ENCODE measurements around the gene BARHL1.

The BARHL1 gene

DNA sequence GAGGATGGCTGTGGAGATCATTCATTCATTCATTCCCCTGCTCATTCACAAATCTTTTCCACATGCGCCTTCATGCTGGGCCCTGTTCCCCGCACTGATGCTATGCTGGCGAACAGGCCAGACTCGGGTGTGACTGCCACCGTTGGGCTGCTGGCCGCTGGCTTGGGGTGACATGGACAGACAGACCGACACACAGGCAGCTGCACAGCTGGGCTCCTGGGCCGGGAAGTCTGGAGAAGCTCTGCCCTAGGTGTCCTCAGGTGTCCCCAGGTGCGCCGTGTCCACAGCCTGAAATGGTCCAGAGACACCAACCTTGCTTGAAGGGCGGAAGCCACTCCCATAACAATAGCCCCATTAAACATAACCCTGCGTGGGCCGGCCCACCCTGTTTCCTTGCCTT is 35.0 kb upstream of the BARHL1 start:
- H3K4me1 ChIP-seq, result peaks cover 9% of the 10 kb centered on the region
- H3K36me3 ChIP-seq (replicated peaks), result no peaks in the 10 kb centered on the region
- no peak overlapping the region for H3K4me3 ChIP-seq
- H3K9me3 ChIP-seq, result no peaks in the 10 kb centered on the region
- no peak for DNase-seq (ENCODE audit: low spot score in 2 of 2)
- no peaks in the 10 kb centered on the region for H3K27me3 ChIP-seq (ENCODE audit: low read depth)
- in situ Hi-C loops (cut with MboI; ENCODE audit: low sequenced_read_pairs), result no loop called here

DNA sequence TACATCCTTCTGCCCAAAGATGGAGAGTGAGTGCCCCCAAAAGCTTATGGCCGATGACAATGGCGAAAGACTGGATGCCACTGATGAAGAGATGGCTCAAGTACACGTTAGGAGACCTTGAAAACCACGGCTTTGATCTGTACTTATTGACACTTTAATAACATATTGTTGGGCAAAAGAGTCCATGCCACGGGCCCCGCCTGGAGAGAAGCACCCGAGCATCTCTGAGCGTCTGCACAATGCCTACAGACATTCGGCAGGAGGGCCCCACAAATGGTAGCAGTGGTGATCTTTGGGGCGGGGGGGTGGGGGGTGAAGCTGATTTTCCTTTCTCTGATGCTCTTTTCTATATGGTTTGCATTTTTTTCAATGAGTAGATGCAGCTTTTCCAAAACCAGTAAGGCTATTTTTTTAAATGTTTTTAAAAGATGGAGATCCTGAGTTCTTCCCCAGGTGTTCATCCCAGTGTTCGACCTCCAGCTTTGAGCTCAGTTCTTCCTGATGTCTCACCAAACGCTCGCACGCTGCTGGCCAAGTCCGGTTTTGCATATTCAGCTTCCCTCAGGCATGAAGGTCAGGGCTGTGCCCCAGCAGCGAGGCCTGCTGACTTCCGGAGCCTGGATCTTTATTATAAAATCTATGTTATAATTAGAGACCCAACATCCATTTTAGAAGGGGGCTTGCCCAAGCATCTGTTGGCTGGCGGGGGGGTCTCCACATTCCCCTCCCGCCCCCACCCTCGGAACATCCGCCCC is 34.3 kb upstream of the BARHL1 start:
- no peaks in the 10 kb centered on the region for H3K9me3 ChIP-seq
- H3K4me3 ChIP-seq, result no peak overlapping the region
- no peaks in the 10 kb centered on the region for H3K36me3 ChIP-seq (replicated peaks)
- no peaks in the 10 kb centered on the region for H3K27me3 ChIP-seq (ENCODE audit: low read depth)
- H3K4me1 ChIP-seq, result peaks cover 9% of the 10 kb centered on the region
- in situ Hi-C loops (cut with MboI; ENCODE audit: low sequenced_read_pairs), result no loop called here
- DNase-seq (ENCODE audit: low spot score in 2 of 2), result no peak

DNA sequence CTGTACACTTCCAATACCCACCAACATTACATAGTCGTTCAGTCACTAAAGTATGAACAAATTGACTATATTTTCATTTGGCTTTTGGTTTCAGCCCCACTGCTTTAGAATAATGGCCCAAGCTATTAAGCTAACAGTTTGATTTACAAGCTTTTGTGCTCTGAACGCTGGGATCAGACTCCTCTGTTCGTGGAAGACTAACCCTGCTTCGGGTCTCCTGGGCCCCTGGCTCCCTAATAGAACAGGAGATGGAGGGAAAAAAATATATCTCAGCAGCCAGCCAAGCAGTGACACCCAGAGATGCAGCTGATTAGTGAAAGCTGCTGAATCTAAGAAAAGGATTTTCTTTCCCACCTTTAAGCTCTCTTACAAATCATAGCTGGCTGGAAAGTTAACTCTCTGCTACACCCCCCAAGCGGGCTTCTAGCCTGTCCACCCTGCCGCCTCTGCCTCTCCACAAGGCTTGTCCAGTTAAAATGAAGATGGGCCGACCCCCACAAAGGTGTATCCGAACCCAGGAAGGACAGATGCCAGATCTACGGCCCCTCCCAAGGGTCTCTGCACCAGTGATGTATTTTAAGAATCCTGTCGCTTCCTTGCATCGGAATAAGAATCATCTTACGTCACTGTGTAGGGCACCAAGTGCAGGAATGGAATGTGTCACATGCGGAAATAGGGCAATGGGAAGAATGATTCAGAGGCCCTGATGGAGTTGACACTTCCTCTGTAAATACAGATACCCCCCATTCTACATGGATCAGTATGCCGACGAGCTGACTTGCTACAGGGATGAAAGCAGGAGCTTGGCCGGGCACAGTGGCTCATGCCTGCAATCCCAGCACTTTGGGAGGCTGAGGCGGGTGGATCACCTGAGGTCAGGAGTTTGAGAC is 33.4 kb upstream of the BARHL1 start:
- in situ Hi-C loops (cut with MboI; ENCODE audit: low sequenced_read_pairs), result no loop called here
- no peaks in the 10 kb centered on the region for H3K27me3 ChIP-seq (ENCODE audit: low read depth)
- peaks cover 9% of the 10 kb centered on the region for H3K4me1 ChIP-seq
- no peak for DNase-seq (ENCODE audit: low spot score in 2 of 2)
- H3K4me3 ChIP-seq, result no peak overlapping the region
- H3K9me3 ChIP-seq, result no peaks in the 10 kb centered on the region
- H3K36me3 ChIP-seq (replicated peaks), result no peaks in the 10 kb centered on the region

DNA sequence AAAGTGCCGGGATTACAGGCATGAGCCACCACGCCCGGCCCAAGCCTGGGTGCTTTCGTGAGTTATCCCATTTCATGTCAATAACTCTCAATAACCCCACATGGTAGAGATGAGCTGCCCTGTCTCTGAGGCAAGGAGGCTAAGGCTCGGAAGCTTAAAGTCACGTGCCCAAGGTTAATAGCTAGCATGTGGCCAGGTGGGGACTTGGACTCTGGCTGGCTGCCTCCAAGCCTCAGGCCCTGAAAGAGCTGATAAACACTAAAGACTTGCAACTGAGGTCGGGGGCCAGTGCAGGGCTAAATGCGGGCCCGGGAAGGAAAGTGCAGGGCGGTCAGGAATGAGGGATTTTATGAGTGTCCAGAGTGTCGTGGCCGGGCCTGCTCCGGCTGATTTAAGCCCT is 30.9 kb upstream of the BARHL1 start:
- Histone ChIP-seq H3K4me3 (no peak overlapping the region), H3K4me1 (peaks cover 2% of the 10 kb centered on the region), H3K36me3 (replicated peaks) (no peaks in the 10 kb centered on the region), H3K9me3 (no peaks in the 10 kb centered on the region), H3K27me3 (ENCODE audit: low read depth) (no peaks in the 10 kb centered on the region)
- no peak for DNase-seq (ENCODE audit: low spot score in 2 of 2)
- in situ Hi-C loops (cut with MboI; ENCODE audit: low sequenced_read_pairs), result no loop called here

DNA sequence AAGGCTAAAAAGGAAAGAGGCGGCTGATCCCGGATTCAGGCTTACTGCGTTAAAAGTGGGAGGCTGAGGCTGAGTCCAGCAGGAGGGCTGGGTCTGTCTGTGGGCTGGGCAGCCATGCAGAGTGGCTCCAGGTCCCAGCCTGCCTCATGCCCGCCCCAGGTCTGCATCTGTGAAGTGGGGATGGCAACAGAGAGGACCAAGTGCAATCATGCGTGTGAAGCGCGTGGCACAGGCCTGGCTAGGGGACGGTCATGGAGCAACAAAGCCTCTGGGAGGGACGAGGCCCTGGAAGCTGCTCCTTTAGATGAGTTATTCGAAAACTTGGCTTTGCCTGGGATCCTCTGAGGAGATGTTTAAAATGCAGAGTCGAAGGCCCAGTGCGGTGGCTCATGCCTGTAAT is 30.4 kb upstream of the BARHL1 start:
- in situ Hi-C loops (cut with MboI; ENCODE audit: low sequenced_read_pairs), result no loop called here
- no peak for DNase-seq (ENCODE audit: low spot score in 2 of 2)
- no peak overlapping the region for H3K4me3 ChIP-seq
- no peaks in the 10 kb centered on the region for H3K9me3 ChIP-seq
- H3K27me3 ChIP-seq (ENCODE audit: low read depth), result no peaks in the 10 kb centered on the region
- H3K4me1 ChIP-seq, result no peaks in the 10 kb centered on the region
- no peaks in the 10 kb centered on the region for H3K36me3 ChIP-seq (replicated peaks)

DNA sequence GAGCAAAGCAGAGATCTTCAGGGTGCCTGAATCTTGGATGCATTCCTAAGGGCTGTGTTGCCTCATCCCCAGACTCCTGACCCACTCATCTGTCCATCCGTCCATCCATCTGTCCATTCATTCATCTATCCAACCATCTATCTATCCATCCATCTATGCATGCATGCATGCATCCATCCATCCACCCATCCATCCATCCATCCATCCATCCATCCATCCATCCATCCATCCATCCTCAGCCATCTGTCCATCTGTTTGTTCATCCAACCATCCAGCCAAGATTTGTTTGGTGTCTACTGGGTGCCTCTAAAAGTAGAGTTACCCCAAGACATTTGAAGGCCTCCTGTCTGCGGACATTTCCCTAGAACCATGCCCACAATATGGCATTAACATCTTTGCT is 27.7 kb upstream of the BARHL1 start:
- no peaks in the 10 kb centered on the region for H3K9me3 ChIP-seq
- H3K27me3 ChIP-seq (ENCODE audit: low read depth), result peaks cover 9% of the 10 kb centered on the region
- H3K36me3 ChIP-seq (replicated peaks), result no peaks in the 10 kb centered on the region
- in situ Hi-C loops (cut with MboI; ENCODE audit: low sequenced_read_pairs), result no loop called here
- H3K4me1 ChIP-seq, result no peaks in the 10 kb centered on the region
- no peak for DNase-seq (ENCODE audit: low spot score in 2 of 2)
- H3K4me3 ChIP-seq, result no peak overlapping the region

DNA sequence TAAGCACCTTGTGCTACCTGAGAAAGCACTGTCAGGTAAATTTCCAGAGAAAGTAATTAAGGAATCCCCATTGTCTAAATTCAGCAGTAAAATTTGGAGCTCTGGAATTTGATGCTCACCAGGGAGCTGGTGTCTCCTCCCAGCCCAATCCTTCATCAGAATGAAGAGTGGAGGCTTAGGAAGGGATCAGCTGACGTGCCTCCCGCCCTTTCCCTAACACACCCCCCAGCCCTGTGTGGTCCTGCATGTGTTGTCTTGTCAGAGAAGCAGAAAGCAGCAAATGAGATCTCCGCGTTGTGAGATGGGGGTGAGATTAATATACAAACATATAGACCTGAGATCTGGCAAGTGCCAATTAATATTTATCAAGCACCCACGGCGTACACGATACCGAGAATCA is 26.9 kb upstream of the BARHL1 start:
- no peak overlapping the region for H3K4me3 ChIP-seq
- no peaks in the 10 kb centered on the region for H3K9me3 ChIP-seq
- no peak for DNase-seq (ENCODE audit: low spot score in 2 of 2)
- no peaks in the 10 kb centered on the region for H3K36me3 ChIP-seq (replicated peaks)
- in situ Hi-C loops (cut with MboI; ENCODE audit: low sequenced_read_pairs), result no loop called here
- H3K4me1 ChIP-seq, result no peaks in the 10 kb centered on the region
- peaks cover 17% of the 10 kb centered on the region for H3K27me3 ChIP-seq (ENCODE audit: low read depth)

GRCh38 chr9:132556235-132556634 is 26.2 kb upstream of the BARHL1 start:
- H3K4me1 ChIP-seq, result no peaks in the 10 kb centered on the region
- no peaks in the 10 kb centered on the region for H3K36me3 ChIP-seq (replicated peaks)
- H3K9me3 ChIP-seq, result no peaks in the 10 kb centered on the region
- H3K4me3 ChIP-seq, result no peak overlapping the region
- DNase-seq (ENCODE audit: low spot score in 2 of 2), result no peak
- in situ Hi-C loops (cut with MboI; ENCODE audit: low sequenced_read_pairs), result no loop called here
- H3K27me3 ChIP-seq (ENCODE audit: low read depth), result peaks cover 24% of the 10 kb centered on the region

DNA sequence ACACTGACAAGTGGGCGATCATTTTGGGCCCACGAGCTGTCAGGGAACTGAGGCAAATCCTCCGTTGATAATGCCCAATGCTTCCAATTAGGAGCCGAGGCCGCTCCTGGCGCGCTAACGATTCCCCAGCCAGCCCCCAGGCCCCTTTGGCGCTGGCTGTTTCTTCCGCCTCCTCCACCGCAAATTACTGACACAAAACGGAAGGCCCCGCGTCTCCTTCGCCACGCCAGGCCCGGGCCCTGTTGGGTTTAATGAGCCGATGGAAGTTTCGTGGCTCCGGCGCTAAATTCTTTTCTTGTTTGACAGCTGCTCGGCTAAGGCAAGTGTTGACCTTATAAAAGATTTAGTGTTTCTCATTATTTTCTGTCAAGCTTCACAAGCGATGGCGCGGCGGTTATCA is 25.7 kb upstream of the BARHL1 start:
- peaks cover 29% of the 10 kb centered on the region for H3K27me3 ChIP-seq (ENCODE audit: low read depth)
- no peaks in the 10 kb centered on the region for H3K4me1 ChIP-seq
- no peaks in the 10 kb centered on the region for H3K9me3 ChIP-seq
- H3K4me3 ChIP-seq, result no peak overlapping the region
- H3K36me3 ChIP-seq (replicated peaks), result no peaks in the 10 kb centered on the region
- in situ Hi-C loops (cut with MboI; ENCODE audit: low sequenced_read_pairs), result no loop called here
- no peak for DNase-seq (ENCODE audit: low spot score in 2 of 2)

DNA sequence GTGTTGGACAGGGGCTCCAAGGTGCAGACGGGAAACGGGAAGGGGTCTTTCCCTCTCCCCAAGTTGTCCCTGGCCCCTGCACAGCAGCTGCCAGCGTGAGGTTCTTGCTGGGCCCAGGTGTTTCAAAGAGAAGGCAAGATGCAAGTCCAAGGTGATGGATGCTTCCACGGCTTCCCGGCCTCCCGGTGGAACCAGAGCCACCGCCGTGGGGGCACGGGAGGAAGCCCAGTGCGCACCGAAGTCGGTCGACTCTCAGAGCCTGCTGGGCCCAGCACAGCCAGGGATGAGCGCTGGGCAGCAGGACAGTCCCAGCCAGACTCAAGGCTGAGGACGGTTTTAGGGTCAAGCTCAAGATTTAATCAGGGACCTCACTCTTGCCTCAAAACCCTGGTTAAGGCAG is 25.2 kb upstream of the BARHL1 start:
- Histone ChIP-seq H3K9me3 (no peaks in the 10 kb centered on the region), H3K4me1 (no peaks in the 10 kb centered on the region), H3K4me3 (no peak overlapping the region), H3K36me3 (replicated peaks) (no peaks in the 10 kb centered on the region), H3K27me3 (ENCODE audit: low read depth) (peaks cover 33% of the 10 kb centered on the region)
- no peak for DNase-seq (ENCODE audit: low spot score in 2 of 2)
- in situ Hi-C loops (cut with MboI; ENCODE audit: low sequenced_read_pairs), result no loop called here

DNA sequence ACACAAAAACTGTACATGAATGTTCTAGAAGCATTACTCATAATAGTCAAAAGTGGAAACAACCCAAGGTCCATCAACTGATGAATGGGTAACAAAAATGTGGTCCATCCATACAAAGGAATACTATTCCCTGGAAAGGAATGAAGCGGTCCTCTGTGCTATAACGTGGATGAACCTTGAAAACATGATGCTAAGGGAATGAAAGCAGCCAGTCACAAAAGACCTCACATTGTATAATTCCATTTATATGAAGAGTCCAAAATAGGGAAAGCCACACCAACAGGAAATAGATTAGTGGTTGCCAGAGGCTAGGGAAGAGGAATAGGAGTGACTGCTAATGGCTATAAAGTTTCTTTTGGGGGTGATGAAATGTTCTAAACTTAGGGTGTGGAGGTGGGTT is 22.7 kb upstream of the BARHL1 start:
- Histone ChIP-seq H3K4me3 (no peak overlapping the region), H3K27me3 (ENCODE audit: low read depth) (peaks cover 36% of the 10 kb centered on the region), H3K36me3 (replicated peaks) (no peaks in the 10 kb centered on the region), H3K9me3 (no peaks in the 10 kb centered on the region), H3K4me1 (no peaks in the 10 kb centered on the region)
- in situ Hi-C loops (cut with MboI; ENCODE audit: low sequenced_read_pairs), result no loop called here
- DNase-seq (ENCODE audit: low spot score in 2 of 2), result no peak

GRCh38 chr9:132560616-132561202 is 21.7 kb upstream of the BARHL1 start:
- H3K4me3 ChIP-seq, result no peak overlapping the region
- no peak for DNase-seq (ENCODE audit: low spot score in 2 of 2)
- H3K27me3 ChIP-seq (ENCODE audit: low read depth), result peaks cover 36% of the 10 kb centered on the region
- H3K36me3 ChIP-seq (replicated peaks), result no peaks in the 10 kb centered on the region
- H3K9me3 ChIP-seq, result no peaks in the 10 kb centered on the region
- in situ Hi-C loops (cut with MboI; ENCODE audit: low sequenced_read_pairs), result no loop called here
- H3K4me1 ChIP-seq, result no peaks in the 10 kb centered on the region

DNA sequence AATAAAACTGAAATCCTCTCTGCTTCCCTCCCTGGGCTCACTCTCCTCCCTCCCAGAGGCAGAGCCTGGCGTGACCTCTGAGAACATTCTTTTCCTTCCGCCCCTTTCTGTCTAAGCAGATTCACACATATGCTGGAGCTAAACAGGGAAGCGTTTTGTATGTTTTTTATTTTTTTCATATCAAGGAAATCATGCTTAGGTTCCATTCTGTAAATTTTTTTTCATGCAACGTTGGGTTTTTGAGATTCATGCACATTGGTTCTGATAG is 20.2 kb upstream of the BARHL1 start:
- Histone ChIP-seq H3K27me3 (ENCODE audit: low read depth) (peaks cover 36% of the 10 kb centered on the region), H3K9me3 (no peaks in the 10 kb centered on the region), H3K36me3 (replicated peaks) (no peaks in the 10 kb centered on the region), H3K4me1 (no peaks in the 10 kb centered on the region), H3K4me3 (no peak overlapping the region)
- no peak for DNase-seq (ENCODE audit: low spot score in 2 of 2)
- in situ Hi-C loops (cut with MboI; ENCODE audit: low sequenced_read_pairs), result no loop called here

DNA sequence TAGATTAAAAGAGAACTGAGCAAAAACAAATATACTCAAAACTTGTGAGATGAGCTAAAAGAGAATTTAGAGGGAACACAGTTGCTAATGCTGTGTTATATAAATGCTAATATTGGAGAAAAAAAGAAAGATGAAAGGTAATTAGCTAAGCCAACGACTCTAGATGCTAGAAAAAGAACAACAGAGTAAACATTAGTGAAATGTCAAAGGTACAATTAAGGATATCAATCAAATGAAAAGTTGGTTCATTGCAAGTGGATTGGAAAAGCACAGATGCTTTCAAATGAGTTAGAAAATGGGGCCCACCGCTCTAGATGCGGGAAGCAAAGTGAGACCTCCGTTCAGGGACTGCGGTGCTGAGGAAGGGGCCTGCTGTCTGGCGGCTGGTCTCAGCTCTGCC is 17.9 kb upstream of the BARHL1 start:
- H3K4me3 ChIP-seq, result no peak overlapping the region
- H3K36me3 ChIP-seq (replicated peaks), result no peaks in the 10 kb centered on the region
- no peak for DNase-seq (ENCODE audit: low spot score in 2 of 2)
- H3K9me3 ChIP-seq, result no peaks in the 10 kb centered on the region
- in situ Hi-C loops (cut with MboI; ENCODE audit: low sequenced_read_pairs), result no loop called here
- H3K27me3 ChIP-seq (ENCODE audit: low read depth), result peaks cover 29% of the 10 kb centered on the region
- H3K4me1 ChIP-seq, result no peaks in the 10 kb centered on the region

Data from HAP-1 (cell line).